Kidney (tissue), 14 donors: Measurements from ENCODE around the gene HOXB8. TPM values are rescaled to one million over a fixed set of nuclear protein-coding genes. Genes with fewer than 3 reads are reported as not detected.
A peak's percentile ranks its signal among the peaks of the same experiment; 100 is the strongest.

Experiments used
- DNase-seq, 5 donors: peaks; one replicate each; pipeline ENCODE4 v3.0.0-alpha.2; 2013 to 2020
- FAIRE-seq: peaks from 2 replicates; lab custom pipeline; 2012; peaks lifted over from hg19 to GRCh38; lab: Jason Lieb, UNC
- H3K27ac ChIP-seq, 2 donors: one replicate each; pipeline ENCODE4 v1.7.0; 2013; ENCODE audit warnings: low read depth in 2 of 2, low read length in 2 of 2, inconsistent platforms in 1 of 2
- H3K27me3 ChIP-seq: one replicate; pipeline ENCODE4 v1.7.1; 2013; ENCODE audit warnings: low read length, inconsistent platforms; ENCODE audit not compliant: control insufficient read depth, insufficient read depth
- H3K36me3 ChIP-seq, 3 donors: one replicate each; pipeline versions ENCODE4 v1.7.0 to v1.7.1; 2013; ENCODE audit warnings: low read length in 3 of 3, control low read depth in 1 of 3, inconsistent platforms in 1 of 3; ENCODE audit not compliant: insufficient read depth in 3 of 3, control insufficient read depth in 2 of 3
- H3K4me1 ChIP-seq, 3 donors: one replicate each; pipeline versions ENCODE4 v1.7.0 to v1.7.1; 2013; ENCODE audit warnings: low read length in 3 of 3, inconsistent platforms in 1 of 3, low read depth in 1 of 3; ENCODE audit not compliant: control insufficient read depth in 2 of 3, insufficient read depth in 2 of 3
- H3K4me3 ChIP-seq, 3 donors: one replicate each; pipeline versions ENCODE4 v1.7.0 to v1.8.1; 2013; ENCODE audit warnings: low read length in 3 of 3, control low read depth in 1 of 3, inconsistent platforms in 1 of 3
- H3K9ac ChIP-seq, 3 donors: one replicate each; pipeline versions ENCODE4 v1.7.0 to v1.7.1; 2013; ENCODE audit warnings: low read length in 3 of 3, control low read depth in 1 of 3, inconsistent platforms in 1 of 3
- H3K9me3 ChIP-seq, 3 donors: one replicate each; pipeline versions ENCODE4 v1.7.0 to v1.7.1; 2013; ENCODE audit warnings: low read length in 3 of 3, control low read depth in 1 of 3, inconsistent platforms in 1 of 3; ENCODE audit not compliant: control insufficient read depth in 2 of 3, insufficient read depth in 1 of 3
- CTCF ChIP-seq: IDR thresholded peaks from 3 replicates; pipeline ENCODE4 v1.5.1; 2012; ENCODE audit warnings: mild to moderate bottlenecking, moderate library complexity, borderline replicate concordance; ENCODE audit not compliant: insufficient read depth; ENCODE audit errors: extremely low read depth
- intact Hi-C: fragments of 100-400 bp; cut with DNase I; formaldehyde crosslinking; loops from one replicate; pipeline ENCODE4 v1.11.1; 2022
- polyA plus RNA-seq: library from polyadenylated mRNA; stranded (reverse); fragments of 350-450 nt; fragmentation: Illumina TruSeq; extraction: RNeasy Lipid Tissue Mini Kit (QIAGEN cat#74804); gene quantifications from one replicate; pipeline ENCODE4 v1.2.3, GENCODE V29; 2014; ENCODE audit warnings: low read depth, low replicate concordance; ENCODE audit not compliant: insufficient read depth
- total RNA-seq: library from RNA; stranded (reverse); fragmentation: NEBNext Ultra II Directional; extraction: Animal tissue kit (Norgen Biotek cat#: 25700); gene quantifications from one replicate; pipeline ENCODE4 v1.2.1, GENCODE V29; 2021
- donor health status: control.
- donor health status: control.
- donor health status: control.
- donor health status: control.
- donor health status: control.
- donor health status: DM: yes; HTN: yes; CAD: no.
- donor health status: Normal renal cell carcinoma (clear cell type).

HOXB8 gene
- total and polyA plus RNA-seq, 2 donors from 2014 or later: 19.3 to 48.7 TPM

DNA sequence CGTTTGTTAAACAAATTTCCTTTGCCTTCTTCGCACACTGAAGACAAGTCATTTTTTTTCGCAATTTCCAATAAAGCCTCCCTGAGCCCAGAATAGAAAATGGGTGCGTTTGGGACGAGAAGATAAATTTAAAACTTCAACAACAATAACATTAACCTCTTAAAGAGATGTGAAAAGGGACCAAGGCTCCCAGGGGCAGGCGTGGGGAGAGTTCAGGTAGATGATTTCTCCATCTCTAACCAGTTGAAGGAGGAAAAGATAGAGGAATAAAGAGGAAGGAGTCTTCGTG, 35.7 kb downstream of the HOXB8 start:
- Histone ChIP-seq H3K4me1 (peaks cover 9 to 26% (median 10%) of the 10 kb centered on the region in 3 donors), H3K9ac (peak overlapping the region; percentile 43 to 91 (median 72)), H3K9me3 (no peaks in the 10 kb centered on the region), H3K27me3 (no peaks in the 10 kb centered on the region), H3K36me3 (peaks cover 0 to 2% (median 0%) of the 10 kb centered on the region in 3 donors), H3K27ac (peak overlapping the region; percentile 87 to 95), H3K4me3 (peak overlapping the region; percentile 46 to 77 (median 68))
- no peak for FAIRE-seq
- intact Hi-C loops: loop anchor here (5.0 kb wide), 1 partner anchor 37 kb away; no protein-coding TSS in a partner anchor
- DNase-seq: no peak
- TF ChIP-seq CTCF: no peak

- intact Hi-C loops: loop anchor here (5.0 kb wide), 1 partner anchor 37 kb away; no protein-coding TSS in a partner anchor
- peak overlapping the region; percentile 37 to 91 (median 43) for H3K9ac ChIP-seq
- DNase-seq: peak in 1 of 5 donors; percentile 78
These were observed 36.2 kb downstream of the HOXB8 start for GRCh38 chr17:48578616-48579470.

GRCh38 chr17:48577946-48578615, 37.0 kb downstream of the HOXB8 start, which contains the start of gene HOXB4:
Gene HOXB4, minus strand, starts transcription at chr17:48578350. Its CDS starts 31 bp downstream, at chr17:48578319.
- Histone ChIP-seq H3K27me3 (no peaks in the 10 kb centered on the region), H3K27ac (peak within 1 kb of the TSS; percentile 95 to 97), H3K4me3 (peak within 1 kb of the TSS; percentile 68 to 77 (median 71)), H3K36me3 (no peaks in the 10 kb centered on the region), H3K9ac (peak within 1 kb of the TSS; percentile 37 to 91 (median 44)), H3K4me1 (peaks cover 2 to 19% (median 5%) of the 10 kb centered on the region in 3 donors), H3K9me3 (no peaks in the 10 kb centered on the region)
- intact Hi-C loops: loop anchor here (5.0 kb wide), 1 partner anchor 36 kb away; no protein-coding TSS in a partner anchor
- peak; percentile 93 to 95 (median 94) for DNase-seq
- no peak for FAIRE-seq
- no peak for TF ChIP-seq CTCF

More at GRCh38 chr17:48578616-48579470, 36.2 kb downstream of the HOXB8 start:
- Histone ChIP-seq H3K4me1 (peaks cover 5 to 21% (median 10%) of the 10 kb centered on the region in 3 donors), H3K4me3 (peak overlapping the region; percentile 46 to 77 (median 68)), H3K9me3 (no peaks in the 10 kb centered on the region), H3K27me3 (no peaks in the 10 kb centered on the region), H3K36me3 (peaks cover 0 to 2% (median 0%) of the 10 kb centered on the region in 3 donors), H3K27ac (peak overlapping the region; percentile 87 to 95)
- no peak for FAIRE-seq
- TF ChIP-seq CTCF: no peak
